ENCODE measurements around the gene PYHIN1. TPM values are rescaled to one million over a fixed set of nuclear protein-coding genes. Genes with fewer than 3 reads are reported as not detected.

PYHIN1 gene
- total and polyA plus RNA-seq, 3 experiments from 2014 or later: 23.9 to 110 (median 24.2) TPM

DNA sequence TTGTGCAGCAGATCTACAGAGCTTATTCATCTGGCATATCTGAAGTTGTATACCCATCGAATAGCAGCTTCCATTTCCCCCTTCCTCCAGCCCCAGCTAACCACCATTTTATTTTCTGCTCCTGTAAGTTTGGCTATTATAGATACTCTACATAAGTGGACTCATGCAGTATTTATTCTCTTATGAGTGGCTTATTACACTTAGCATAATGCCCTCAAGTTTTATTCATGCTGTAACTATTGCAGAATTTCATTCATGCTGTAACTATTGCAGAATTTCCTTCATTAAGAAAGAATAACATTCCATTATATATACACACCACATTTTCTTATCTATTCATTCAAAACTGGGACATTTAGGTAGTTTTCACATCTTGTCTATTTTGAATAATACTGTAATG, 47.9 kb downstream of the PYHIN1 start:
- H3K9me3 Mint-ChIP-seq: peaks cover 10 to 29% (median 18%) of the 10 kb centered on the region in 5 donors
- DNase-seq: no peak
- Histone ChIP-seq H3K4me3 (ENCODE audit: low read length) (no peak overlapping the region), H3K27ac (ENCODE audit: low read depth, low read length) (no peak overlapping the region), H3K9me3 (ENCODE audit: low read length) (no peaks in the 10 kb centered on the region), H3K27me3 (ENCODE audit: insufficient read depth, low read length, poor library complexity, severe bottlenecking) (no peaks in the 10 kb centered on the region), H3K36me3 (ENCODE audit: insufficient read depth, low read length) (no peaks in the 10 kb centered on the region), H3K4me1 (ENCODE audit: insufficient read depth, low read length) (no peaks in the 10 kb centered on the region)
- ChIA-PET CTCF (interaction anchor here (1.5 kb wide), 1 partner anchor 171 kb away, joined by 3 read pairs; no protein-coding TSS in a partner anchor), POLR2A (interaction anchor here (0.6 kb wide), 1 partner anchor 145 kb away, joined by 8 read pairs; no protein-coding TSS in a partner anchor)
- peak overlapping the region in 7 of 8 donors; percentile 30 to 91 (median 77) for H3K27ac Mint-ChIP-seq
- H3K4me1 Mint-ChIP-seq: peaks cover 62 to 80% (median 74%) of the 10 kb centered on the region in 3 donors
- peaks cover 35 to 82% (median 72%) of the 10 kb centered on the region in 3 donors for H3K36me3 Mint-ChIP-seq
- H3K4me3 Mint-ChIP-seq: peak overlapping the region in 2 of 7 donors; percentile 13 to 24
- H3K27me3 Mint-ChIP-seq: no peaks in the 10 kb centered on the region

DNA sequence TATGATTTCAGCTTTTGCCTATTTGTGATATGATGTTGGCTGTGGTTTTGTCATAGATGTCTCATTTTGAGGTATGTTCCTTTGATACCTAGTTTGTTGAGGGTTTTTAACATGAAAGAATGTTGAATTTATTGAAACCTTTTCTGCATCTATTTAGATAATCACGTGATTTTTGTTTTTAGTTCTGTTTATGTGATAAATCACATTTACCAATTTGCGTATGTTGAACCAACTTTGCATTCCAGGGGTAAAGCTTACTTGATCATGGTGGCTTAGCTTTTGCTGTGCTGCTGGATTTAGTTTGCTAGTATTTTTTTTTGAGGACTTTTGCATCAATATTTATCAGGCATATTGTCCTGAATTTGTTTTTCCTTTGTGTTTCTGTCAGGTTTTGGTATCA, 51.9 kb downstream of the PYHIN1 start:
- CTCF ChIA-PET: interaction anchor here (1.0 kb wide), 1 partner anchor 15 kb away, joined by 3 read pairs; no protein-coding TSS in a partner anchor

GRCh38 chr1:158984386-158984785, 53.0 kb downstream of the PYHIN1 start:
- Mint-ChIP-seq H3K36me3 (peaks cover 45 to 85% (median 71%) of the 10 kb centered on the region in 3 donors), H3K9me3 (peaks cover 17 to 43% (median 22%) of the 10 kb centered on the region in 5 donors), H3K4me3 (peak overlapping the region in 2 of 7 donors; percentile 15 to 57), H3K27me3 (no peaks in the 10 kb centered on the region), H3K4me1 (peaks cover 54 to 76% (median 71%) of the 10 kb centered on the region in 3 donors), H3K27ac (peak overlapping the region in 4 of 8 donors; percentile 0 to 75 (median 14))
- no peaks in the 10 kb centered on the region for H3K36me3 ChIP-seq (ENCODE audit: insufficient read depth, low read length)
- no peak for DNase-seq
- no peak overlapping the region for H3K27ac ChIP-seq (ENCODE audit: low read depth, low read length)
- no peaks in the 10 kb centered on the region for H3K4me1 ChIP-seq (ENCODE audit: insufficient read depth, low read length)
- no peaks in the 10 kb centered on the region for H3K27me3 ChIP-seq (ENCODE audit: insufficient read depth, low read length, poor library complexity, severe bottlenecking)
- ChIA-PET CTCF (no interaction called here), POLR2A (interaction anchor here (0.6 kb wide), 1 partner anchor 992 kb away, joined by 3 read pairs; no protein-coding TSS in a partner anchor)
- no peak overlapping the region for H3K4me3 ChIP-seq (ENCODE audit: low read length)
- H3K9me3 ChIP-seq (ENCODE audit: low read length): no peaks in the 10 kb centered on the region

More for the DNA sequence above, 51.9 kb downstream of the PYHIN1 start:
- DNase-seq: no peak
- Mint-ChIP-seq H3K27ac (no peak overlapping the region), H3K4me3 (peak overlapping the region in 1 of 7 donors; percentile 14), H3K27me3 (no peaks in the 10 kb centered on the region), H3K36me3 (peaks cover 39 to 80% (median 69%) of the 10 kb centered on the region in 3 donors), H3K9me3 (peaks cover 17 to 43% (median 22%) of the 10 kb centered on the region in 5 donors), H3K4me1 (peaks cover 59 to 76% (median 71%) of the 10 kb centered on the region in 3 donors)
- Histone ChIP-seq H3K27ac (ENCODE audit: low read depth, low read length) (no peak overlapping the region), H3K9me3 (ENCODE audit: low read length) (no peaks in the 10 kb centered on the region), H3K4me1 (ENCODE audit: insufficient read depth, low read length) (no peaks in the 10 kb centered on the region), H3K27me3 (ENCODE audit: insufficient read depth, low read length, poor library complexity, severe bottlenecking) (no peaks in the 10 kb centered on the region), H3K36me3 (ENCODE audit: insufficient read depth, low read length) (no peaks in the 10 kb centered on the region), H3K4me3 (ENCODE audit: low read length) (no peak overlapping the region)
- POLR2A ChIA-PET: no interaction called here

DNA sequence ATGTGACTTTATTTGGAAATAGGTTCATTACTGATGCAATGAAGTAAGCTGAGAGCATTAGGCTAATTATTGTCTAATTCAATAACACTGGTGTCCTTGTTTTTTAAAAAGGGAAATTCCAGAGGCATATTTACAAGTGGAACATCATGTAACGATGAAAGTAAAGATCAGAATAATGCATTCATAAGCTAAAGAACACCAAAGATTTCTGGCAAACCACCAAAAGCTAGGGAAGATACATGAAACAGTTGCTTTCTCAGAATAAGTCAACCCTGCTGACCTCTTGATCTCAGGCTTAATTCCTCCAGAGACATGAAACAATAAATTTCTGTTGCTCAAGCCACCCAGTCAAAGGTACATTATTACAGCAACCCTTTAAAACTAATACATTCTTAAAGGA, 58.1 kb downstream of the PYHIN1 start:
- CTCF ChIA-PET: interaction anchor here (1.2 to 2.3 kb wide), 2 partner anchors 9 to 18 kb away, joined by 3 to 5 read pairs; no protein-coding TSS in a partner anchor
- DNase-seq: no peak
- H3K9me3 ChIP-seq (ENCODE audit: low read length): no peaks in the 10 kb centered on the region
- no peak overlapping the region for H3K27ac ChIP-seq (ENCODE audit: low read depth, low read length)
- H3K27ac Mint-ChIP-seq: peak overlapping the region in 3 of 8 donors; percentile 13 to 60 (median 15)
- peaks cover 32 to 61% (median 53%) of the 10 kb centered on the region in 3 donors for H3K4me1 Mint-ChIP-seq
- H3K9me3 Mint-ChIP-seq: peaks cover 2 to 24% (median 5%) of the 10 kb centered on the region in 5 donors
- peaks cover 4% of the 10 kb centered on the region for H3K36me3 ChIP-seq (ENCODE audit: insufficient read depth, low read length)
- H3K27me3 ChIP-seq (ENCODE audit: insufficient read depth, low read length, poor library complexity, severe bottlenecking): no peaks in the 10 kb centered on the region
- H3K4me3 Mint-ChIP-seq: no peak overlapping the region
- H3K27me3 Mint-ChIP-seq: no peaks in the 10 kb centered on the region
- peaks cover 50 to 80% (median 68%) of the 10 kb centered on the region in 3 donors for H3K36me3 Mint-ChIP-seq
- POLR2A ChIA-PET: no interaction called here
- H3K4me1 ChIP-seq (ENCODE audit: insufficient read depth, low read length): no peaks in the 10 kb centered on the region
- no peak overlapping the region for H3K4me3 ChIP-seq (ENCODE audit: low read length)

DNA sequence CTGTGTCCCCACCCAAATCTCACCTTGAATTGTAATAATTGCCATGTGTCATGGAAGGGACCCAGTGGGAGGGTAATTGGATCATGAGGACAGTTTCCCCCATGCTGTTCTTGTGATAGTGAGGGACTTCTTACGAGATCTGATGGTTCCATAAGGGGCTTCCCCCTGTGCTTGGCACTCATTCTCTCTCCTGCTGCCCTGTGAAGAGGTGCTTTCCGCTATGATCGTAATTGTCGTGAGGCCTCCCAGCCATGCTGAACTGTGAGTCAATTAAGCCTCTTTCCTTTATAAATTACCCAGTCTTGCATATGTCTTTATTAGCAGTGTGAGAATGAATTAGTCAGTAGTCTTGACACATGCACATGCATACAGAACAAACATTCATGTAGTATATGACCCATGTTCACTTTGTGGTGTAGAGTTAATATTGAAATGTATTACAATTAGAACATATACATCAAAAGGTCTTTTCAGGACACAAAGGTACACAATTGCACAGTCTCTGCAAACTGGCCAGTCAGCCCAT, 61.5 kb downstream of the PYHIN1 start:
- H3K27me3 Mint-ChIP-seq: no peaks in the 10 kb centered on the region
- peak overlapping the region in 3 of 8 donors; percentile 10 to 34 (median 31) for H3K27ac Mint-ChIP-seq
- Histone ChIP-seq H3K27ac (ENCODE audit: low read depth, low read length) (no peak overlapping the region), H3K9me3 (ENCODE audit: low read length) (no peaks in the 10 kb centered on the region), H3K4me3 (ENCODE audit: low read length) (no peak overlapping the region), H3K27me3 (ENCODE audit: insufficient read depth, low read length, poor library complexity, severe bottlenecking) (no peaks in the 10 kb centered on the region), H3K4me1 (ENCODE audit: insufficient read depth, low read length) (peaks cover 15% of the 10 kb centered on the region), H3K36me3 (ENCODE audit: insufficient read depth, low read length) (peaks cover 4% of the 10 kb centered on the region)
- peaks cover 0 to 12% (median 0%) of the 10 kb centered on the region in 5 donors for H3K9me3 Mint-ChIP-seq
- CTCF ChIA-PET: no interaction called here
- no peak for DNase-seq
- H3K36me3 Mint-ChIP-seq: peaks cover 38 to 61% (median 57%) of the 10 kb centered on the region in 3 donors
- H3K4me3 Mint-ChIP-seq: peak overlapping the region in 1 of 7 donors; percentile 13
- H3K4me1 Mint-ChIP-seq: peaks cover 44 to 71% (median 63%) of the 10 kb centered on the region in 3 donors
- POLR2A ChIA-PET: no interaction called here

GRCh38 chr1:158996998-158997397, 65.6 kb downstream of the PYHIN1 start:
- H3K36me3 Mint-ChIP-seq: peaks cover 14 to 32% (median 28%) of the 10 kb centered on the region in 3 donors
- DNase-seq: no peak
- no peaks in the 10 kb centered on the region for H3K9me3 ChIP-seq (ENCODE audit: low read length)
- no peak overlapping the region for H3K27ac ChIP-seq (ENCODE audit: low read depth, low read length)
- peaks cover 0 to 11% (median 0%) of the 10 kb centered on the region in 5 donors for H3K9me3 Mint-ChIP-seq
- no peaks in the 10 kb centered on the region for H3K27me3 Mint-ChIP-seq
- peaks cover 26% of the 10 kb centered on the region for H3K4me1 ChIP-seq (ENCODE audit: insufficient read depth, low read length)
- H3K36me3 ChIP-seq (ENCODE audit: insufficient read depth, low read length): peaks cover under 1% of the 10 kb centered on the region
- no peak overlapping the region for H3K4me3 ChIP-seq (ENCODE audit: low read length)
- POLR2A ChIA-PET: interaction anchor here (0.6 kb wide), 1 partner anchor 201 kb away, joined by 4 read pairs; no protein-coding TSS in a partner anchor
- H3K4me3 Mint-ChIP-seq: peak overlapping the region in 5 of 7 donors; percentile 9 to 75 (median 48)
- CTCF ChIA-PET: interaction anchor here (1.5 to 2.2 kb wide), 2 partner anchors 113 to 793 kb away, joined by 3 to 11 read pairs; no protein-coding TSS in a partner anchor
- no peaks in the 10 kb centered on the region for H3K27me3 ChIP-seq (ENCODE audit: insufficient read depth, low read length, poor library complexity, severe bottlenecking)
- peaks cover 42 to 56% (median 43%) of the 10 kb centered on the region in 3 donors for H3K4me1 Mint-ChIP-seq
- H3K27ac Mint-ChIP-seq: peak overlapping the region; percentile 57 to 93 (median 78)

- Histone ChIP-seq H3K9me3 (ENCODE audit: low read length) (no peaks in the 10 kb centered on the region), H3K36me3 (ENCODE audit: insufficient read depth, low read length) (no peaks in the 10 kb centered on the region), H3K4me3 (ENCODE audit: low read length) (peak overlapping the region; percentile 6), H3K27ac (ENCODE audit: low read depth, low read length) (no peak overlapping the region), H3K27me3 (ENCODE audit: insufficient read depth, low read length, poor library complexity, severe bottlenecking) (no peaks in the 10 kb centered on the region), H3K4me1 (ENCODE audit: insufficient read depth, low read length) (peaks cover 26% of the 10 kb centered on the region)
- no peaks in the 10 kb centered on the region for H3K27me3 Mint-ChIP-seq
- ChIA-PET CTCF (interaction anchor here (0.7 to 2.2 kb wide), 14 partner anchors 9 to 794 kb away, joined by 3 to 11 read pairs (median 4); partner anchors contain the start of gene IFI16), POLR2A (interaction anchor here (1.3 to 1.8 kb wide), 2 partner anchors 10 to 12 kb away, joined by 4 to 7 read pairs; partner anchors contain the start of gene IFI16)
- no peak for DNase-seq
- peaks cover 41 to 46% (median 42%) of the 10 kb centered on the region in 3 donors for H3K4me1 Mint-ChIP-seq
- H3K4me3 Mint-ChIP-seq: peak overlapping the region; percentile 15 to 77 (median 64)
- peaks cover 0 to 4% (median 0%) of the 10 kb centered on the region in 5 donors for H3K9me3 Mint-ChIP-seq
- H3K27ac Mint-ChIP-seq: peak overlapping the region; percentile 27 to 97 (median 78)
- H3K36me3 Mint-ChIP-seq: peaks cover 6 to 21% (median 15%) of the 10 kb centered on the region in 3 donors
Measured at GRCh38 chr1:158998037-158998780, 66.9 kb downstream of the PYHIN1 start.
